ENCODE results near the gene PALM. TPM values are rescaled to one million over a fixed set of nuclear protein-coding genes. Genes with fewer than 3 reads are reported as not detected.

Gene PALM
- total RNA-seq, 1 donor from 2014 or later, result 87.1 TPM

GRCh38 chr19:719636-720344, 11.1 kb downstream of the PALM start:
- no peak for DNase-seq (ENCODE audit: low spot score in 2 of 2, unreplicated experiment in 2 of 2)
- Mint-ChIP-seq H3K27ac (no peak overlapping the region), H3K4me1 (peaks cover 8% of the 10 kb centered on the region), H3K36me3 (peaks cover 11% of the 10 kb centered on the region), H3K9me3 (peaks cover 8% of the 10 kb centered on the region), H3K4me3 (no peak overlapping the region), H3K27me3 (ENCODE audit: low read depth) (no peaks in the 10 kb centered on the region)
- TF ChIP-seq CTCF (IDR thresholded peaks at IDR 0.05; ENCODE audit: unreplicated experiment), result no peak

GRCh38 chr19:720345-721160, 11.8 kb downstream of the PALM start:
- Mint-ChIP-seq H3K27ac (peak overlapping the region; percentile 84), H3K27me3 (ENCODE audit: low read depth) (no peaks in the 10 kb centered on the region), H3K36me3 (peaks cover 7% of the 10 kb centered on the region), H3K4me1 (peaks cover 8% of the 10 kb centered on the region), H3K9me3 (peaks cover 4% of the 10 kb centered on the region), H3K4me3 (no peak overlapping the region)
- no peak for DNase-seq (ENCODE audit: low spot score in 2 of 2, unreplicated experiment in 2 of 2)
- no peak for TF ChIP-seq CTCF (IDR thresholded peaks at IDR 0.05; ENCODE audit: unreplicated experiment)

GRCh38 chr19:722553-723101, 13.9 kb downstream of the PALM start:
- H3K36me3 Mint-ChIP-seq, result peaks cover 10% of the 10 kb centered on the region
- no peaks in the 10 kb centered on the region for H3K27me3 Mint-ChIP-seq (ENCODE audit: low read depth)
- no peaks in the 10 kb centered on the region for H3K9me3 Mint-ChIP-seq
- H3K4me1 Mint-ChIP-seq, result peaks cover 8% of the 10 kb centered on the region
- H3K27ac Mint-ChIP-seq, result no peak overlapping the region
- no peak for DNase-seq (ENCODE audit: low spot score in 2 of 2, unreplicated experiment in 2 of 2)
- TF ChIP-seq CTCF (IDR thresholded peaks at IDR 0.05; ENCODE audit: unreplicated experiment), result no peak
- H3K4me3 Mint-ChIP-seq, result no peak overlapping the region

GRCh38 chr19:723247-723646, 14.5 kb downstream of the PALM start:
- Mint-ChIP-seq H3K27ac (no peak overlapping the region), H3K9me3 (no peaks in the 10 kb centered on the region), H3K36me3 (peaks cover 8% of the 10 kb centered on the region), H3K27me3 (ENCODE audit: low read depth) (no peaks in the 10 kb centered on the region), H3K4me1 (peaks cover 5% of the 10 kb centered on the region), H3K4me3 (no peak overlapping the region)
- DNase-seq (ENCODE audit: low spot score in 2 of 2, unreplicated experiment in 2 of 2), result no peak
- TF ChIP-seq CTCF (IDR thresholded peaks at IDR 0.05; ENCODE audit: unreplicated experiment), result no peak

GRCh38 chr19:723714-724113, 15.0 kb downstream of the PALM start:
- TF ChIP-seq CTCF (IDR thresholded peaks at IDR 0.05; ENCODE audit: unreplicated experiment), result no peak
- Mint-ChIP-seq H3K4me1 (peaks cover 2% of the 10 kb centered on the region), H3K27ac (no peak overlapping the region), H3K36me3 (peaks cover 8% of the 10 kb centered on the region), H3K27me3 (ENCODE audit: low read depth) (no peaks in the 10 kb centered on the region), H3K4me3 (no peak overlapping the region), H3K9me3 (no peaks in the 10 kb centered on the region)
- DNase-seq (ENCODE audit: low spot score in 2 of 2, unreplicated experiment in 2 of 2), result no peak

Measured in mesothelial cell of epicardium (in vitro differentiated cells).